DOHH2 (cell line): ENCODE measurements around the gene DACH1.

Experiments used
- H3F3A ChIP-seq: fragments of 200-600 bp; sonication (generic), shearing (Covaris generic); 2 replicates; pipeline ENCODE4 v1.6.0; 2016; ENCODE audit warnings: antibody characterized with exemption, mild to moderate bottlenecking; ENCODE audit not compliant: control insufficient read depth, insufficient read depth
- H3K27ac ChIP-seq: fragments of 200-600 bp; sonication (generic); 2 replicates; pipeline ENCODE4 v1.5.1; 2014; ENCODE audit warnings: low read depth, mild to moderate bottlenecking, low read length, moderate library complexity
- H3K27me3 ChIP-seq: fragments of 200-600 bp; sonication (generic); 2 replicates; pipeline ENCODE4 v1.6.1; 2014; ENCODE audit warnings: mild to moderate bottlenecking, low read length, mixed read lengths; ENCODE audit not compliant: control insufficient read depth
- H3K36me3 ChIP-seq: fragments of 200-600 bp; sonication (generic); 2 replicates; pipeline ENCODE4 v1.6.1; 2014; ENCODE audit warnings: mild to moderate bottlenecking, low read length, moderate library complexity, mixed read lengths; ENCODE audit not compliant: control insufficient read depth
- H3K4me1 ChIP-seq: fragments of 200-600 bp; sonication (generic); 2 replicates; pipeline ENCODE4 v1.6.1; 2014; ENCODE audit warnings: mild to moderate bottlenecking, low read length, mixed read lengths; ENCODE audit not compliant: control insufficient read depth
- H3K4me2 ChIP-seq: fragments of 200-600 bp; sonication (generic); 2 replicates; pipeline ENCODE4 v1.6.0; 2014; ENCODE audit warnings: mild to moderate bottlenecking, low read length, moderate library complexity
- H3K4me3 ChIP-seq: fragments of 200-600 bp; sonication (generic); 2 replicates; pipeline ENCODE4 v1.5.1; 2014; ENCODE audit warnings: mild to moderate bottlenecking, low read length, mixed read lengths
- H3K79me2 ChIP-seq: fragments of 200-600 bp; sonication (generic); 2 replicates; pipeline ENCODE4 v1.6.1; 2014; ENCODE audit warnings: mild to moderate bottlenecking, low read length, mixed read lengths; ENCODE audit not compliant: control insufficient read depth
- H3K9me2 ChIP-seq: fragments of 200-600 bp; sonication (generic); replicated peaks from 2 replicates; pipeline ENCODE4 v1.6.1; 2014; ENCODE audit warnings: mild to moderate bottlenecking, low read length, mixed read lengths; ENCODE audit not compliant: control insufficient read depth
- H3K9me3 ChIP-seq: fragments of 200-600 bp; sonication (generic); 2 replicates; pipeline ENCODE4 v1.6.1; 2014; ENCODE audit warnings: antibody characterized with exemption, low read length, mixed read lengths; ENCODE audit not compliant: control insufficient read depth, insufficient read depth
- H4K20me1 ChIP-seq: fragments of 200-600 bp; sonication (generic); 2 replicates; pipeline ENCODE4 v1.6.0; 2014; ENCODE audit warnings: low read depth, mild to moderate bottlenecking, antibody characterized with exemption, low read length, moderate library complexity; ENCODE audit not compliant: control insufficient read depth, insufficient read depth
- EZH2phosphoT487 ChIP-seq: fragments of 200-600 bp; sonication (generic); IDR thresholded peaks from 2 replicates; pipeline ENCODE4 v1.6.1; 2017; ENCODE audit warnings: borderline replicate concordance, mild to moderate bottlenecking, antibody characterized with exemption, low read length, moderate library complexity, mixed read lengths
- TF ChIP-seq, protein P1 (sequence below): fragments of 200-600 bp; sonication (generic); IDR thresholded peaks from one replicate; pipeline ENCODE4 v1.5.1; 2014; ENCODE audit warnings: antibody characterized with exemption, mild to moderate bottlenecking, low read depth, low read length; ENCODE audit not compliant: poor library complexity, severe bottlenecking

DACH1 gene

DNA sequence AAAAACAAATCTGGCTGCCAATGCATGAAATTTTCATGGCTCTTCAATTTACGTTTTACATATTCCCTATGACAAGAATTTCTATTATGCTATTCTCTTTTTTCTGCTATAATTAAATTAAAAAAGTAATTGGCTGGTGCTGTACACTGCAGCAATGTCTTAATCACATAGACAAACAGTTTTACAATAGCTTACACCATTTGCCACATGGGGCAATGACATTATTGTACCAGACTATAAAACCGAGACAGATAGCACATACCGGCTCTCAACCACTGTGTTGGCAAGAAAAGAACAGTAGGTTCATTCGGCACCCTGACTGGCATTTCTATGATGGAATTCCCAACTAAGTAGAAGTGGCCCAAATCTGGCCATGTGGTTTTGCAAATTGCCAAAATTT, 67.7 kb downstream of the DACH1 start:
- Histone ChIP-seq H3K27ac (no peak overlapping the region), H4K20me1 (no peaks in the 10 kb centered on the region), H3K4me3 (no peak overlapping the region), H3K9me2 (no peaks in the 10 kb centered on the region), H3K4me2 (no peak overlapping the region), H3F3A (no peaks in the 10 kb centered on the region), H3K4me1 (no peaks in the 10 kb centered on the region), H3K36me3 (no peaks in the 10 kb centered on the region), H3K79me2 (no peaks in the 10 kb centered on the region), H3K9me3 (no peaks in the 10 kb centered on the region), H3K27me3 (no peaks in the 10 kb centered on the region)
- TF ChIP-seq, protein P1, sequence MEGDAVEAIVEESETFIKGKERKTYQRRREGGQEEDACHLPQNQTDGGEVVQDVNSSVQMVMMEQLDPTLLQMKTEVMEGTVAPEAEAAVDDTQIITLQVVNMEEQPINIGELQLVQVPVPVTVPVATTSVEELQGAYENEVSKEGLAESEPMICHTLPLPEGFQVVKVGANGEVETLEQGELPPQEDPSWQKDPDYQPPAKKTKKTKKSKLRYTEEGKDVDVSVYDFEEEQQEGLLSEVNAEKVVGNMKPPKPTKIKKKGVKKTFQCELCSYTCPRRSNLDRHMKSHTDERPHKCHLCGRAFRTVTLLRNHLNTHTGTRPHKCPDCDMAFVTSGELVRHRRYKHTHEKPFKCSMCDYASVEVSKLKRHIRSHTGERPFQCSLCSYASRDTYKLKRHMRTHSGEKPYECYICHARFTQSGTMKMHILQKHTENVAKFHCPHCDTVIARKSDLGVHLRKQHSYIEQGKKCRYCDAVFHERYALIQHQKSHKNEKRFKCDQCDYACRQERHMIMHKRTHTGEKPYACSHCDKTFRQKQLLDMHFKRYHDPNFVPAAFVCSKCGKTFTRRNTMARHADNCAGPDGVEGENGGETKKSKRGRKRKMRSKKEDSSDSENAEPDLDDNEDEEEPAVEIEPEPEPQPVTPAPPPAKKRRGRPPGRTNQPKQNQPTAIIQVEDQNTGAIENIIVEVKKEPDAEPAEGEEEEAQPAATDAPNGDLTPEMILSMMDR: no peak
- TF ChIP-seq EZH2phosphoT487: no peak

DNA sequence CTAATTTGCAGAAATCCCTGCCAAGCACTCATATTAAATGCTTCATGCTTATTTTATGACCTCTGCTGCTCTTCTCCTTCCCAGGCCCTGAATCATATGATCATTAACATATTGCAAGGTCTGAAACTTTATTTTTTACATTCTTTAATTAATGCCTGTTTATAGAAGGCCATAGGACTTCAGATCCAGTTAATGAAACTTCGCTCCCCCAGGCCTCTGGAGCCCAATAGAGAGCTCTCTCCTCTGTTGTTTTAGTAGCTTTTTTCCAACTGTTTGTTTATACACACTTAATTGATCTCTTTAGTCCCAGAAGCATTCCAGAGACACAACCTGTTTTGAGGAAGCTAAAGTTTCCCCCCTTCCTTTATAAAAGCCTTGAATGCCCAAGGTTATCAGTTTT, 68.3 kb downstream of the DACH1 start:
- H3F3A ChIP-seq: no peaks in the 10 kb centered on the region
- H4K20me1 ChIP-seq: no peaks in the 10 kb centered on the region
- H3K4me2 ChIP-seq: no peak overlapping the region
- H3K27me3 ChIP-seq: no peaks in the 10 kb centered on the region
- H3K27ac ChIP-seq: no peak overlapping the region
- H3K36me3 ChIP-seq: no peaks in the 10 kb centered on the region
- H3K9me2 ChIP-seq: no peaks in the 10 kb centered on the region
- no peaks in the 10 kb centered on the region for H3K4me1 ChIP-seq
- H3K79me2 ChIP-seq: no peaks in the 10 kb centered on the region
- no peaks in the 10 kb centered on the region for H3K9me3 ChIP-seq
- TF ChIP-seq, protein P1: no peak
- no peak for TF ChIP-seq EZH2phosphoT487
- H3K4me3 ChIP-seq: no peak overlapping the region

DNA sequence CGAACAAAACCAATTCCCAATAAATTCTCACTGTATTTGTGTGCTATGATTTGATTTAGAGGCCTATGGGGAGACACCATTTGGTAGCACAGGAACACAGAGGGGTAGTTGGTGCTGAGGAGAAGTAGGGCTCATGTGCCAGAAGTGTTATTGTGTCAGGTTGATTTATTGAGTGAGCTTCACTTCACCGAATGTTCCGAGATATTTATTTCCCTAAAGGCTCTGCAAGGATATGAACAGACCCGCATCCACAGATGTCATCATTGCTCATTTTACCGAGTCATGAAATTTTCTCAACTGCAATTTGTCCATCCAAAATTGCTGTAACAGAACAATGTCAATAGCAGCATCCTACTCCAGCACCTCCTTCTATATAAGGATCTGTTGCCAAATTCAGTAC, 69.5 kb downstream of the DACH1 start:
- Histone ChIP-seq H3K9me3 (no peaks in the 10 kb centered on the region), H3K4me1 (no peaks in the 10 kb centered on the region), H3K36me3 (no peaks in the 10 kb centered on the region), H3K79me2 (no peaks in the 10 kb centered on the region), H4K20me1 (no peaks in the 10 kb centered on the region), H3F3A (no peaks in the 10 kb centered on the region), H3K4me3 (no peak overlapping the region), H3K27me3 (no peaks in the 10 kb centered on the region), H3K4me2 (no peak overlapping the region), H3K9me2 (no peaks in the 10 kb centered on the region), H3K27ac (no peak overlapping the region)
- no peak for TF ChIP-seq EZH2phosphoT487
- TF ChIP-seq, protein P1: no peak
